NCI-H1694 (cell line): ENCODE measurements around the gene EIF4E1B.

Experiments used
- DNase-seq: peaks from one replicate; lab custom pipeline; 2025; lab: John Stamatoyannopoulos, UW

Gene EIF4E1B

DNA sequence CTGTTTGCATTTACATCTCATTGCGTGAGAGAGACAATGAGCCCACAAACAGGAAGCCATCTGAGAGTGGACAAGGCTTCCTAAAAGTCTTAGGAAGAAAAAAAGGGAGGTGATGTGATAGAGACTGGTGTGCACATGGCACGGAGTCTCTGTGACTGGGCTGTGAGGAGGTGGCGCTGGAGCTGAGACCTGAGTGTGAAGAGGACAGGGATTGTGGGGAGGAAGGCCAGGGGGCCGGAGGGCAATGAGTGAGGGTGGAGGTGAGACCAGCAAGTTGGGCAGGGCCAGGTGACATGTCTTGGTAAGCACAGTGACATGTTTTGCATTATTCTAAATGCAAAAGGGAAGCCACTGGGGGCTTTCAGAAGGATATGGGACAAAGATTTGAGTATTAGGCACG is 61.9 kb downstream of the EIF4E1B start:
- no peak for DNase-seq

DNA sequence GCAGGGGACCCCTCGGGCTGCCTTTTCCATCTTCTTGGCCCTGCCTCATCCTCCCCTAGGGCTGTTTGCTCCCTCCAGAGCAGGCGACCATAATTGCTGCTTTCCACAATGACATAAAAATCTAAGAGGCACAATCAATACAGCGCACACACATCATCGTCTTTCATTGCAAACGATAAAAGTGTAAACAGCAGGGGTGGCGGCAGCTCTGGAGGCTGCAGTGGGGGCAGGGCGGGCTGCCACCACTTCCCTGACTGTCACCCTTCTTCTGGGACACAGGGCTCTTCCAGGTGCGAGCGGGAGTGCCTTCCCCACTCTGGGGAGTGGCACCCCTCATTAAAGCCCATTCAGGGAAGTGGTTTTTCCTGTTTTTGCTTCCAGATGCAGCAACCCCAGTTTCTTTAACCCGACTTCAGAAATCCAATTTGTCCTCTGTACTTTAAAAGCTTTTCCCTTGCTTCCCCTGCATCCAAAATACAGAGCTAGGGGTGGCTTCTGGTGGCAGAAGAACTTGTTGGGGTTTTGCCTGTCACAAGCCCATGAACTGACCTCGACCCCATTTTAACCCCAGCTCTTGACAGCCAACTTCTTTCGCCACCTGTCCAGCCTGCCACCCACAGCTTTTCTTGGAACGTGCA is 62.5 kb downstream of the EIF4E1B start:
- no peak for DNase-seq

- no peak for DNase-seq
Observed at GRCh38 chr5:176693477-176693851, 63.0 kb downstream of the EIF4E1B start.

DNA sequence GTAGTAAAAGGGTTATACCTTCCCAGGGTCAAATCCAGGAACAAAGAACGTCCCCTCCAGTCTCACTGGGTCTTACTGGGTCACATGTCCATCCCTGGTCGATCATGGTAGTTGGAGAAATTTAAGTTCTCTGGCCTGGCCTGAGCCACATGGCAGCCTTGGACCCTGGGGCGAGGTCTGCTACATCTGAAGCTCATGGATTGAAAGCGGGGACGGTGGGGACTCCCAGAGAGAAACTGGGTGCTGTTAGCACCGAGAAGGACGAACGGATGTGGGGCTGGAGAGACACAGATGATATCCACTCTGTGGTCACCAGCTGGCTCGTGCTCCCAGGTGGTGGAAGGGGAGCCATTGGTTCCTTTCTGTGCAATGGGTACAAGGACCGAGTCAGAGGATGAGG is 63.7 kb downstream of the EIF4E1B start:
- DNase-seq: no peak

GRCh38 chr5:176694631-176695030 is 64.2 kb downstream of the EIF4E1B start:
- no peak for DNase-seq

GRCh38 chr5:176695073-176695472 is 64.6 kb downstream of the EIF4E1B start:
- DNase-seq: no peak
